DND-41 (cell line): ENCODE results near the gene DLG2.

Experiments
- ATAC-seq: fragments of 200-7000 bp; cut with Tn5 transposase; 3 replicates; pipeline ENCODE4 v1.9.1; 2021; ENCODE audit warnings: low read depth; ENCODE audit not compliant: insufficient read depth
- DNase-seq: peaks from one replicate; pipeline ENCODE4 v3.0.0-alpha.2; 2020
- H2AFZ ChIP-seq: 2 replicates; pipeline ENCODE4 v1.6.0; 2012; ENCODE audit warnings: low read depth, low read length
- H3K27ac ChIP-seq: 2 replicates; pipeline ENCODE4 v1.5.1; 2012; ENCODE audit warnings: low read length, inconsistent platforms
- H3K27me3 ChIP-seq: fragments of 200-600 bp; sonication (generic); 2 replicates; pipeline ENCODE4 v1.6.0; 2012; ENCODE audit warnings: low read length, mild to moderate bottlenecking, inconsistent platforms; ENCODE audit not compliant: insufficient read depth, poor library complexity
- H3K36me3 ChIP-seq: 2 replicates; pipeline ENCODE4 v1.5.1; 2012; ENCODE audit warnings: low read length, inconsistent platforms; ENCODE audit not compliant: insufficient read depth
- H3K4me1 ChIP-seq: 2 replicates; pipeline ENCODE4 v1.5.1; 2012; ENCODE audit warnings: mild to moderate bottlenecking, low read length; ENCODE audit not compliant: insufficient read depth
- H3K4me2 ChIP-seq: 2 replicates; pipeline ENCODE4 v1.6.0; 2012; ENCODE audit warnings: mild to moderate bottlenecking, moderate library complexity, low read length, inconsistent platforms; ENCODE audit not compliant: insufficient read depth
- H3K4me3 ChIP-seq, 2 experiments: fragments of 200-600 bp in 1 of 2; shearing (Covaris generic) in 1 of 2; 2 replicates each; pipeline ENCODE4 v1.5.1; 2012 to 2016; ENCODE audit warnings: inconsistent platforms in 2 of 2, low read length in 2 of 2, mild to moderate bottlenecking in 2 of 2, low read depth in 1 of 2, moderate library complexity in 1 of 2
- H3K79me2 ChIP-seq: 2 replicates; pipeline ENCODE4 v1.6.0; 2012; ENCODE audit warnings: low read length, inconsistent platforms; ENCODE audit not compliant: insufficient read depth
- H3K9ac ChIP-seq: 2 replicates; pipeline ENCODE4 v1.6.0; 2012; ENCODE audit warnings: low read depth, mild to moderate bottlenecking, inconsistent platforms, low read length, moderate library complexity
- H3K9me3 ChIP-seq: 2 replicates; pipeline ENCODE4 v1.5.1; 2012; ENCODE audit warnings: low read length, moderate library complexity, mild to moderate bottlenecking, inconsistent platforms; ENCODE audit not compliant: insufficient read depth, severe bottlenecking
- H4K20me1 ChIP-seq: 2 replicates; pipeline ENCODE4 v1.6.0; 2012; ENCODE audit warnings: low read length; ENCODE audit not compliant: insufficient read depth
- EZH2 ChIP-seq: IDR thresholded peaks from 3 replicates; pipeline ENCODE4 v1.6.1; 2012; ENCODE audit warnings: borderline replicate concordance, low read depth, mild to moderate bottlenecking, moderate library complexity, low read length, inconsistent platforms; ENCODE audit not compliant: severe bottlenecking
- TF ChIP-seq, protein P1 (sequence below): IDR thresholded peaks from 2 replicates; pipeline ENCODE4 v1.5.1; 2012; ENCODE audit warnings: borderline replicate concordance, low read length, moderate library complexity, mild to moderate bottlenecking; ENCODE audit not compliant: poor library complexity, severe bottlenecking; ENCODE audit errors: extremely low read depth

Gene DLG2

DNA sequence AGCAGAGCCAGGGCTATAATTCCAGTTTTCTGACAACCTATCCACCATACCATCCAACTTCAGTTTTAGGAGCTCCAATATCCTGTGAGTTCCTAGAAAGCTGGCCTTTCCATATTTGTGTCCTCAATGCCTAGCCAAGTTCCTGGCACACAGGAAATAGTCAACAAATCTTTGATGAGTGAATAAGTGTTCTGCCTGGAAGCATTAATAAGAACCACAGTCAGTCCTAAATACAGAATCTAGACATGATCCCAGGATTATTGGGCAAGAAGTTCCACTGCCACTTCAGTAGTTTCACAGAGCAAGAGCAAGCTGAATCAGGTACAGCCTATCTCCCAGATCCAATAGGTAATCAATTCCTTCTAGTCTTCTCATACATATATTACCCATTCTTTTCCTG lies 942.0 kb downstream of the DLG2 start:
- TF ChIP-seq EZH2 = no peak
- TF ChIP-seq, protein P1, sequence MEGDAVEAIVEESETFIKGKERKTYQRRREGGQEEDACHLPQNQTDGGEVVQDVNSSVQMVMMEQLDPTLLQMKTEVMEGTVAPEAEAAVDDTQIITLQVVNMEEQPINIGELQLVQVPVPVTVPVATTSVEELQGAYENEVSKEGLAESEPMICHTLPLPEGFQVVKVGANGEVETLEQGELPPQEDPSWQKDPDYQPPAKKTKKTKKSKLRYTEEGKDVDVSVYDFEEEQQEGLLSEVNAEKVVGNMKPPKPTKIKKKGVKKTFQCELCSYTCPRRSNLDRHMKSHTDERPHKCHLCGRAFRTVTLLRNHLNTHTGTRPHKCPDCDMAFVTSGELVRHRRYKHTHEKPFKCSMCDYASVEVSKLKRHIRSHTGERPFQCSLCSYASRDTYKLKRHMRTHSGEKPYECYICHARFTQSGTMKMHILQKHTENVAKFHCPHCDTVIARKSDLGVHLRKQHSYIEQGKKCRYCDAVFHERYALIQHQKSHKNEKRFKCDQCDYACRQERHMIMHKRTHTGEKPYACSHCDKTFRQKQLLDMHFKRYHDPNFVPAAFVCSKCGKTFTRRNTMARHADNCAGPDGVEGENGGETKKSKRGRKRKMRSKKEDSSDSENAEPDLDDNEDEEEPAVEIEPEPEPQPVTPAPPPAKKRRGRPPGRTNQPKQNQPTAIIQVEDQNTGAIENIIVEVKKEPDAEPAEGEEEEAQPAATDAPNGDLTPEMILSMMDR = no peak
- H3K79me2 ChIP-seq = no peaks in the 10 kb centered on the region
- no peak overlapping the region for H2AFZ ChIP-seq
- no peak overlapping the region for H3K4me3 ChIP-seq
- no peaks in the 10 kb centered on the region for H3K27me3 ChIP-seq
- no peaks in the 10 kb centered on the region for H3K36me3 ChIP-seq
- no peak overlapping the region for H3K4me2 ChIP-seq
- H3K9ac ChIP-seq = no peak overlapping the region
- no peak for DNase-seq
- no peak overlapping the region for H3K27ac ChIP-seq
- H3K9me3 ChIP-seq = no peaks in the 10 kb centered on the region
- H4K20me1 ChIP-seq = no peaks in the 10 kb centered on the region
- ATAC-seq = no peak
- no peaks in the 10 kb centered on the region for H3K4me1 ChIP-seq

DNA sequence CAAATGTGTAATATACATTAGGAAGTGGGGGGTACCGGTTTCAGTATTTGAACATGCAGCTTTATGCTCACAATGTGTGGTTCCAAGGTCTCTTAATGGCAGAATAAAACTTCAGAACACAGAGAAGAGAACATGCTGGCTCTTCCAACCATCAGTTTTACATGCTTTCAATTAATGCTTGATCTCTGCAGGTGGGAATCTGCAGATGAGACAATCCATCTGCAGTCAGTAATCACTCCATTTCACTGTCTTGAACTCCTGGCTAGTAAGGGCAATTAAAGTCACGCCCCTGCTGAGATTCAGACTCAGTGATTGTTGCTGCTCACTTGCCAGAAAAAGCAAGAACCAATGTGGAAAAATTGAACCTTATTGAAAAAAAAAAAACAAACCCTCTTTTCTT lies 945.7 kb downstream of the DLG2 start:
- H3K36me3 ChIP-seq = no peaks in the 10 kb centered on the region
- H3K27me3 ChIP-seq = no peaks in the 10 kb centered on the region
- no peaks in the 10 kb centered on the region for H4K20me1 ChIP-seq
- no peaks in the 10 kb centered on the region for H3K79me2 ChIP-seq
- H3K9ac ChIP-seq = no peak overlapping the region
- H3K27ac ChIP-seq = no peak overlapping the region
- no peaks in the 10 kb centered on the region for H3K9me3 ChIP-seq
- H2AFZ ChIP-seq = no peak overlapping the region
- no peak for ATAC-seq
- TF ChIP-seq EZH2 = no peak
- TF ChIP-seq, protein P1 = no peak
- H3K4me3 ChIP-seq = no peak overlapping the region
- no peaks in the 10 kb centered on the region for H3K4me1 ChIP-seq
- no peak overlapping the region for H3K4me2 ChIP-seq
- no peak for DNase-seq

DNA sequence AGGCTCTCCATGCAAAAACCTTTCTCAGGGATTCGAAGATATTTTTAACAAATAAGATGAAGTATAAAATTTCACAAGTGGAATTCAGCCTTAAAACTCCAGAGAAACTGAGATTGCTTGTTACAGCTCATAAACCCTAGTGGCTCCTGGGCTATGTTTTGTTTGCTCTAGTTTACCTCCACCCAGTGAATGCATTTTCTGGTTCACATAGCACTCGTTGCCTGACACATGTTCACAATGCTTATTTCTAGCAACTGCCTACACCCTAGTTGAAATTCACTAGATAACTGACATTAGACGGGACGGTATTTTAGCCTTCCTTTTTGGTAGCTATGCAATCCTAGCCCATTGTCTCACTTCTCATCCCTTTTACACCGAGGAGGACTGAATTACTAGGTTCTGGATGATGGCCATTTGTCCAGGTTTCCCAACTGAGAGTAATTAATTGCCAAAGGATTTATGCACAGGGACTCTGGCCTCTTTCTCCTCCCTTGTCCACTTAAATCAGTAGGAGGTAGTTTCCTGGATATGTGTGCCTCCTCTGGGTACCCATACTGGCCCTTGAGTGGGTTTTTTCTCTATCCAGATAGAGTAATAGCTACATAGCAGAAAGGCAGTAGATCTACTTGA lies 951.6 kb downstream of the DLG2 start:
- Histone ChIP-seq H3K4me2 (no peak overlapping the region), H3K4me1 (no peaks in the 10 kb centered on the region), H3K36me3 (no peaks in the 10 kb centered on the region), H3K27ac (no peak overlapping the region), H3K4me3 (no peak overlapping the region), H2AFZ (no peak overlapping the region), H4K20me1 (no peaks in the 10 kb centered on the region), H3K27me3 (no peaks in the 10 kb centered on the region), H3K79me2 (no peaks in the 10 kb centered on the region), H3K9ac (no peak overlapping the region), H3K9me3 (no peaks in the 10 kb centered on the region)
- DNase-seq (no peak), ATAC-seq (no peak)
- TF ChIP-seq EZH2 = no peak
- TF ChIP-seq, protein P1 = no peak
